ENCODE measurements around the gene ZSCAN31.
"Not testable (repeated sequence)": the region's sequence is repeated elsewhere in the genome, so short reads cannot be mapped to it uniquely, and the experiment has no call there.

Gene ZSCAN31

DNA sequence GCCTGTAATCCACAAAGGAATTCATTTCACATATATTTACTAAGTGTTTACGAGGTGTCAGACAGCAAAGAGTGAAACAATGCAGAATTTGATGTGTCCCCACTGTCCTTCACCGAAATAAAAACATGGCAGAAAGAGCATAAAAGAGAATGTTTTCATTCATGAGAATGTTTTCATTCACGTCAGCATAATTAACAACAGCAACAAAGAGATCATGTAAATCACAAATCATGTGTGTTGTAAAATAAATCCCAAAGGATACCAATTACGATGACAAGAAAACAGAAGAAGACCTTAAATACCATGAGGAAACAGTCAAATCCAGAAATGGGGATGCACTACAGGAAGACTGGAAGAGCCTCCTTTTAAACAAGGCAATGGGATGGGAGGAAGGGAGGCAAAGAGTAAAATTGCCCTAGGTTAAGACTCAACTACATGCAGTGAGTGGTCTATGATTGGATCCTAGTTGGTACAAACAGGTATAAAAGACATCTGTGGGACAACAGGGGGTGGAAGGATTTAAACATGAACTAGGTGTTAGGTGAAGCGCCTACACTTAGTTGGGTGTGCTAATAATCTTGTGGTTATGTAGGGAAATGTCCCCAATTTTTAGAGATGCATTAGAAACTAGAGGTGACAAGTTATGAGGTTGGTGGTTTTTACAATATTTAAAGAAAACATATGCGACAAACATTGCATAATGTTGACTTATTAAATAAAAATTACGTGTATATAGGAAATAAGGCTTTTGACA is 1.5 kb downstream of the ZSCAN31 start:
- no peak for TF ChIP-seq POLR2A (IDR thresholded peaks at IDR 0.05; ENCODE audit: low read depth, low read length)
- TF ChIP-seq TAF1 (IDR thresholded peaks at IDR 0.05; ENCODE audit: borderline replicate concordance, low read depth, low read length), result no peak
- TF ChIP-seq POLR2AphosphoS5 (IDR thresholded peaks at IDR 0.05; ENCODE audit: low read depth, low read length), result no peak
- FAIRE-seq, result no peak
- no peak for DNase-seq (ENCODE audit: insufficient read length)

GRCh38 chr6:28333599-28334018 is 2.3 kb downstream of the ZSCAN31 start:
- DNase-seq (ENCODE audit: insufficient read length) (no peak), FAIRE-seq (no peak)
- TF ChIP-seq TAF1 (IDR thresholded peaks at IDR 0.05; ENCODE audit: borderline replicate concordance, low read depth, low read length) (no peak), POLR2AphosphoS5 (IDR thresholded peaks at IDR 0.05; ENCODE audit: low read depth, low read length) (no peak), POLR2A (IDR thresholded peaks at IDR 0.05; ENCODE audit: low read depth, low read length) (no peak)

GRCh38 chr6:28333047-28333446 is 2.9 kb downstream of the ZSCAN31 start:
- TF ChIP-seq POLR2A (IDR thresholded peaks at IDR 0.05; ENCODE audit: low read depth, low read length) (no peak), TAF1 (IDR thresholded peaks at IDR 0.05; ENCODE audit: borderline replicate concordance, low read depth, low read length) (no peak), POLR2AphosphoS5 (IDR thresholded peaks at IDR 0.05; ENCODE audit: low read depth, low read length) (no peak)
- DNase-seq (ENCODE audit: insufficient read length), result no peak
- no peak for FAIRE-seq

GRCh38 chr6:28330041-28330440 is 5.9 kb downstream of the ZSCAN31 start:
- no peak for FAIRE-seq
- no peak for DNase-seq (ENCODE audit: insufficient read length)
- TF ChIP-seq TAF1 (IDR thresholded peaks at IDR 0.05; ENCODE audit: borderline replicate concordance, low read depth, low read length) (no peak), POLR2AphosphoS5 (IDR thresholded peaks at IDR 0.05; ENCODE audit: low read depth, low read length) (no peak), POLR2A (IDR thresholded peaks at IDR 0.05; ENCODE audit: low read depth, low read length) (no peak)

DNA sequence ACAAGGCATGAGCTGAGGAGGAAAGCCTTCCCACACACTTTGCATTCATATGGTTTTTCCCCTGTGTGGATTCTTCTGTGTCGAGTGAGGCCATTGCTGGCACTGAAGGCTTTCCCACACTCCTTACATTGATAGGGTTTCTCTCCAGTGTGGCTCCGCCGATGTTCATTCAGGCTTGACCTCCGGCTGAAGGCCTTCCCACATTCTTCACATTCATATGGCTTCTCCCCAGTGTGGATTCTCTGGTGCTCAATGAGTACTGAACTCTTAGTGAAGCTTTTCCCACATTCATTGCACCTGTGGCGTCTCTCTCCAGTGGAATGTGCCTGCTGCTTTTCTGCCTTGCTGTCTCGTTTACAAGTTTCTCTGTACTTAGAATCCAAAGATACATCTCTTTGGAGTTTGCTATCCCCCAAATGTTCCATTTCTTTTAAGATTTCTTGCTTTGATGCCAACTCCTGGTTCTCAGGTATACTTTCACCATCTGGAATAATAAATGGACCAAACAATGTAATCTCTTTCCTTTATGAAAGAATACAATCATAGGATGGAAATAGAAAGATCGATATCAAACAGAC is 9.5 kb downstream of the ZSCAN31 start:
- no peak for FAIRE-seq
- no peak for DNase-seq (ENCODE audit: insufficient read length)
- TF ChIP-seq POLR2AphosphoS5 (IDR thresholded peaks at IDR 0.05; ENCODE audit: low read depth, low read length), result no peak
- TF ChIP-seq POLR2A (IDR thresholded peaks at IDR 0.05; ENCODE audit: low read depth, low read length), result no peak
- TF ChIP-seq TAF1 (IDR thresholded peaks at IDR 0.05; ENCODE audit: borderline replicate concordance, low read depth, low read length), result no peak

DNA sequence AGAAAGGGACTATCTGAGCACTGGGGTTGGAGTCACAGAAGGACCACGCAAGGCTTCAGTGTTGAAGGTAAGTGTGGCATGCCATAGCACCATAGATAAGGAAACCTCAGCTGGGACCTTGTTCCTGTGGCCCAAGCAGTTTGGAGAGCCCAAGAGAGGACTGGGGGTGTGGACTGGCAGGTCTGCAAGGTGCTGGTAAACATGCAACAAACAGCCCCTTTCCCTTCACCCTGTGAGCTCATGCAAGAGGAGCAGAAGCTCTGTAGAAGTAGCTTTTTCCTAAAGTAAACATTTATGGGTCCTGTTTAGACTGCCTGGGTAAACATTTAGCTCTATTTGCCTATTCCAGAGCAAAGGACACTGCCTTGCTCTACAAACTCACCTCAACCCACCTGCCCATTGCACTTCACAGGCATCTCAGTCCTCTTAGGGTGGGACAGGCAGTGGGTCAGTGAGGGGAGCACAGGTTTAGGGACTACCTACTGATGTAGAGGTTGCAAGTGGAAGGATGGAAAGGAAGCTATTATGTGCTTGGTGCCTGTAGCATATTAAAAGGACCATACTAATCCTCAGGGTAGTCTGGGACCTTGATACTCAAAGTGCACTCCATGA is 12.0 kb downstream of the ZSCAN31 start:
- TF ChIP-seq POLR2A (IDR thresholded peaks at IDR 0.05; ENCODE audit: low read depth, low read length), result no peak
- no peak for TF ChIP-seq TAF1 (IDR thresholded peaks at IDR 0.05; ENCODE audit: borderline replicate concordance, low read depth, low read length)
- TF ChIP-seq POLR2AphosphoS5 (IDR thresholded peaks at IDR 0.05; ENCODE audit: low read depth, low read length), result no peak
- FAIRE-seq, result no peak
- DNase-seq (ENCODE audit: insufficient read length), result no peak

GRCh38 chr6:28322661-28323060 is 13.3 kb downstream of the ZSCAN31 start:
- DNase-seq (ENCODE audit: insufficient read length) (no peak), FAIRE-seq (no peak)
- TF ChIP-seq POLR2A (IDR thresholded peaks at IDR 0.05; ENCODE audit: low read depth, low read length) (no peak), POLR2AphosphoS5 (IDR thresholded peaks at IDR 0.05; ENCODE audit: low read depth, low read length) (no peak), TAF1 (IDR thresholded peaks at IDR 0.05; ENCODE audit: borderline replicate concordance, low read depth, low read length) (no peak)

DNA sequence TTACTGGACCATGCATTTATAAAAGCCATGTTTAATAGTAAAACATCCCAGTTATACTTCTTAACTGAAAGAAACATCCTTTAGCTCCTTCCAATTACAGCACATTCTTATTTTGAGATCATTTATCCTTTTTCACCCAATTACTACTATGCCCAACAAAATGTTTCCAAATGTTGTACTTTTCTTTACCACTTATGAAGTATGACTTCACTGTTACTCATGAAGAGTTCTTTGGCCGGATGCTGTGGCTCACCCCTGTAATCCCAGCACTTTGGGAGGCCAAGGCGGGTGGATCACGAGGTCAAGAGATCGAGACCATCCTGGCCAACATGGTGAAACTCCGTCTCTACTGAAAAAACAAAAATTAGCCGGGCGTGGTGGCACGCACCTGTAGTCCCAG is 18.1 kb downstream of the ZSCAN31 start:
- DNase-seq (ENCODE audit: insufficient read length), result not testable (repeated sequence)

DNA sequence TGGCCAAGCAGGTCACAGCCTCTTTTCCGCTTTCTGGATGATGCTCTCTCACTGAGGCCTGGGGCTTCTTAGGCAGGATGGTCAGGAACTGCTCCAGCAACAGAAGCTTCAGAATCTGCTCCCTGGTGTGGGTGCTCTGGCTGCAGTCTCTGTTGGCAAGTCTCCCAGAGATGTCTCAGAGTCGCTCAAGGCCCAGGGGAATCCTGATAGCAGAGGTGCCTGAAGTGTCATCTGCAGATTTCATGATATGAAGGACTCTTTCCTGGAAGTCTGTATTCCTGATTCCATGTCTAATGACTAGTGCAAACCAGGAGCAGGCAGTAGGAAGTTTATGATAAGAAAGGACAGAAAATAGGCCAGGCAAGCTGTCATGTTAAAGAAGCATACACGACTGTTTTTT is 20.3 kb downstream of the ZSCAN31 start:
- FAIRE-seq, result no peak
- no peak for DNase-seq (ENCODE audit: insufficient read length)
- TF ChIP-seq TAF1 (IDR thresholded peaks at IDR 0.05; ENCODE audit: borderline replicate concordance, low read depth, low read length), result no peak
- no peak for TF ChIP-seq POLR2AphosphoS5 (IDR thresholded peaks at IDR 0.05; ENCODE audit: low read depth, low read length)
- TF ChIP-seq POLR2A (IDR thresholded peaks at IDR 0.05; ENCODE audit: low read depth, low read length), result no peak

More for the DNA sequence above, 18.1 kb downstream of the ZSCAN31 start:
- not testable (repeated sequence) for FAIRE-seq

DNA sequence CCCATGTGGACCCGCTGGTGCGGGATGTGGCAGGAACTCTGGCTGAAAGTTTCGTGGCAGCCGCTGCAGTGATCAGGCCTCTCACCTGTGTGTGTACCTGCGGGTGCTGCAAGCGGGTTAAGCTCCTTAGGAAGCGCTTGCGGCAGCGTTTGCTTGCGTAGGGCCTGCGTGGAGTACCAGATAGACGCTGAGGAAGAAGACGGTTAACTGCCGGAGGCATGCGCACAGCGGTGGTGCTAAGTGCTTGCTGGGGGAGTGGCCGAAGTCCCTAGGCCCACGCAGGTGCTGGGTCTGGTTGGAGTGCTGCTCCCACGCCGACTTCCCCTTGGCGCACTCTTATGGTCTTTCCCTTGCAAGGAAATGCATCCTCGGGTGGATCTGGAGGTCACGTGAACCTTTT is 23.0 kb downstream of the ZSCAN31 start:
- TF ChIP-seq POLR2A (IDR thresholded peaks at IDR 0.05; ENCODE audit: low read depth, low read length), result no peak
- no peak for TF ChIP-seq TAF1 (IDR thresholded peaks at IDR 0.05; ENCODE audit: borderline replicate concordance, low read depth, low read length)
- TF ChIP-seq POLR2AphosphoS5 (IDR thresholded peaks at IDR 0.05; ENCODE audit: low read depth, low read length), result no peak
- no peak for DNase-seq (ENCODE audit: insufficient read length)
- no peak for FAIRE-seq

GRCh38 chr6:28311139-28311823 is 24.7 kb downstream of the ZSCAN31 start:
- no peak for DNase-seq (ENCODE audit: insufficient read length)
- TF ChIP-seq POLR2AphosphoS5 (IDR thresholded peaks at IDR 0.05; ENCODE audit: low read depth, low read length) (no peak), TAF1 (IDR thresholded peaks at IDR 0.05; ENCODE audit: borderline replicate concordance, low read depth, low read length) (no peak), POLR2A (IDR thresholded peaks at IDR 0.05; ENCODE audit: low read depth, low read length) (no peak)
- no peak for FAIRE-seq

- FAIRE-seq, result not testable (repeated sequence)
These were observed 29.6 kb downstream of the ZSCAN31 start for GRCh38 chr6:28306363-28306762.

More at GRCh38 chr6:28306363-28306762, 29.6 kb downstream of the ZSCAN31 start:
- DNase-seq (ENCODE audit: insufficient read length), result not testable (repeated sequence)
